ENCODE measurements around the gene MAMDC2.

The MAMDC2 gene

DNA sequence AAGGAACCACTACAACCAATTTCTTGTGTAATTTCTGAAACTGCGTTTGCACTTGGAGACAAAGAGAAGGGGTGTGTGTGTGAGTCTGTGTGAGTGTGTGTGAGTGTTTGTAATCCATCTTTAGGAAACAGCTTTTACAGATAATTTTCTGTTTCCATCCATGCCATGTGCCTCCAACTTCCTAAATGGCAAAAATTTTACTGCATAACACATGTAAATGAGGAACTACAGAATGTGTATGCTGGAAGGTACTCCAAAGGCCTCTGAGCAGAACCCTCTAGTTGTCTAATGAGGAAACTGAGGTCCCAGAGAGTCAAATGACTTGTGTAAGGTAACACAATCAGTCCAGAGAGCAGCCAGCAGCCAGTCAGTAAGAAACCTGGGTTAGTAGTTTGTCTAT is 20.8 kb downstream of the MAMDC2 start:
- no peak for DNase-seq (ENCODE audit: low read depth)

DNA sequence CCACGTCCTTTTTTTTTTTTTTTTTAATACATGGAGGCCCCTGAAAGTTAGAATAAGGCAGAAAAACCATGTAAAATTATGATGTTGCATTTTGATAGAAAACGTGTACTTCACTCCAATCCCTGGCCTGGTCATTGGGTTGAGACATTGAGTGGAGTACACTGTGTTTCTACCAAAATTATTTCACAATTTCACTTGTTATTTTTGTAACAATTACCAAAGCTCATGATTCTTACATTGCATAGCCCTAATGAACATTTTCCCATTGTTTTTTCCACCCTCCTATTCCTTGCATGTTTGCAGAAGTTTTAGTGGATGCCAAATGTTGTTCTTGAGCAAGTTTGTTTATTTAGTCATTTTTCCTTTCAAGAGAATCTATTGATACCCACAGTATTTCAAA is 21.9 kb downstream of the MAMDC2 start:
- DNase-seq (ENCODE audit: low read depth): no peak

- DNase-seq (ENCODE audit: low read depth): no peak
Observed at GRCh38 chr9:70066418-70066817, 22.8 kb downstream of the MAMDC2 start.

DNA sequence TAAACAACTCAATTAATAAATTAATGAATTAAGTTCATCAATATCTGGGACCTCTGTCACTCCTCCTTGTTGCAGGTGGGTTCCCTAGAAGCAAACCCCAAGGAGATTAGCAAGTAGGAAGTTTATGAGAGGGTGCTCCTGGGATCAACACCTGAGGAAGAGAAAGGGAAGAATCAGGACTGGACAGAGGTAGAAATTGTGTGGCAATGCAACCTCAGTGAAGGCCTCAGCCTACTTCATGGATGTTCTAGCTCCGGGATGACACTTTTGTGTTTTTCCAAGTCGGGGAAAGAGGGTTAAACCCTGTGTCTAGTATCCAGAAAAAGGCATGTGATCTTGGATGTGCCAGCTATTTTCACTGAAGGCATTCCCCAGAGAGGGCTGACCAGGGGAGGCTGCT is 23.2 kb downstream of the MAMDC2 start:
- no peak for DNase-seq (ENCODE audit: low read depth)

GRCh38 chr9:70069704-70070103 is 26.1 kb downstream of the MAMDC2 start:
- no peak for DNase-seq (ENCODE audit: low read depth)

DNA sequence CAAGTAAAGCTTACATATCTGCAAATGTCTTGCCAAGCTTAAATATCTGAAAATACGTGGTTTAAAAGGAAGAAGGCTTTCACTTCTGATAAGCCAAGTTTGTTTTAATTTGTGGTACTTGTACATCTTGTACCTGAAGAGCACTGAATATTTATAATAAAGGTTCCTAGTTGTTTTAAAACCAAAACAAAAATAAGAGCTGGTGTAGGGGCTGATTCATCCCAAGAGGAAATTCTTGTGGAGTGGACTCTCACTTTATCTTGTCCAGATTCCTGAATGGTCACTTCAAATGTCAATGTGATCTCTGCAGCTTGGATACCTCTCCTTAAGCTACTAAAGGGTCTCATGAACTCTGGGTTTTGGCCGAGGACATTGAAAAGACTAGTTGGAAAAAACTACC is 29.5 kb downstream of the MAMDC2 start:
- peak; percentile 69 for DNase-seq (ENCODE audit: low read depth)

DNA sequence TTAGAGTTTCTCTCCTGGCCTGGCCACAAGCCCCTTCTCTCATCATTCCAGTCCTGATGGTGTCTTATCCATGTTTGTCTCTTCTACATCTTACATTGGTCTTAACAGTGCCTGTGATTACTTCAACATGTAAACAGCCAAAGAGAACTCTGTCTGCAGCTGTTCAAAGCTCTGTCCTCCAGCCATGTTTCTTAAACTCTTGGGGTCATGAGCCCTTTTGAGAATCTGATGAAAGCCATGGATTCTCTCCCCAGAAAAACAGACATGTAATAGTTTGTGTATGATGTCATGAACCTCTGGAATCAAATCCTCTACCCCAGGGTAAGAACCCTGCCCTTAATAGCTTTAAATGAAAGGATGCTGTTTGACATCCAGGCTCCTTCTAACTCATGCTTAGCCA is 30.1 kb downstream of the MAMDC2 start:
- peak; percentile 36 for DNase-seq (ENCODE audit: low read depth)

DNA sequence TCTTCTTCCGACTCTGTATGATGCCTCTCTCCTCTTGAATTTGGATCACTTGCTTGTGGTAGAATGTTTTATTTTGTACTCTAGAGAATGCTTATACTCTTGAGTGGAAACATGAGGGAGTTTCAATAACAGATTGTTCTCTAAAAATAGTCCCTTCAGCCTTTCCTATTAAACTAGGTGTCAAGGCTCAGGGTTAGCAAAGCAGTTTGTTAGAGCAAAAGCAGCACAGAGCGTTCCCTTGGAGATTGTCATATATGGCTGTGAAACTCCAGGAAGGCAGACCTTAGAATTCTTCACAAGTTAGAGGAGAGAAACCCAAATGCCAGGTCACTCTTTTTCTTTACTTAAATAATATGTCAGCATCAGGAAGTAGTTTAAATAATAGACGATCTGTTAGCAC is 33.0 kb downstream of the MAMDC2 start:
- no peak for DNase-seq (ENCODE audit: low read depth)

DNA sequence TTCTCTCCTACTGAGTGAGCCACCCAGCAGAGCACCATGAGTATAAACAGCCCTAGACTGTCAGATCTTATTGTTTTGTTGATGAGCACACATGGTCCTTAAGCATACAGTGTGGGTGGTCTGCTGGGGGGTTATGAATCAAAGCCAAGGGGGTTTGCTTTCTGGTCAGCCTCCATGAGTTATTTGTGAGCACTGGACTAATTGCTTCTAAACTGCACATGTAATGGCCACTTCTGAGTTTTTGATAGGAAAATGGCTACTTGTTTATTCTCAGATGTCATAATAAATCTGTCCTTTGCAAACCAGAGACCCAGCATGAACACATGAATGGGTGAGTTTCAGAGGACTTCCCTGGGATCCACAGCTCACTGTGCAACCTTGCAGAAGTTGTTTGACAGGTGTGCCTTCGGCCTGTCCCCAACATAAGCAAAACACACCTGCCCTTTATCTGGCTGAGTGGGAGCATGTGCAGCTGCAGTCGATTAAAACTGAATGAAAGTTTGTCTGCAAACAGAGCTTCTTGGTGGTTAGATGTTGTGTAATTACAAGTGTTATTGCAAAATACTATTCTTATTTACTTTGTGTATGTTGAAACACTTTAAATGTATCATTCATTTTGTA is 35.9 kb downstream of the MAMDC2 start:
- DNase-seq (ENCODE audit: low read depth): peak; percentile 76

- DNase-seq (ENCODE audit: low read depth): peak; percentile 85
Observed at GRCh38 chr9:70080481-70081119, 37.0 kb downstream of the MAMDC2 start.

GRCh38 chr9:70081120-70081495 is 37.5 kb downstream of the MAMDC2 start:
- peak; percentile 82 for DNase-seq (ENCODE audit: low read depth)

- DNase-seq (ENCODE audit: low read depth): no peak
Observed at GRCh38 chr9:70083429-70083828, 39.8 kb downstream of the MAMDC2 start.

DNA sequence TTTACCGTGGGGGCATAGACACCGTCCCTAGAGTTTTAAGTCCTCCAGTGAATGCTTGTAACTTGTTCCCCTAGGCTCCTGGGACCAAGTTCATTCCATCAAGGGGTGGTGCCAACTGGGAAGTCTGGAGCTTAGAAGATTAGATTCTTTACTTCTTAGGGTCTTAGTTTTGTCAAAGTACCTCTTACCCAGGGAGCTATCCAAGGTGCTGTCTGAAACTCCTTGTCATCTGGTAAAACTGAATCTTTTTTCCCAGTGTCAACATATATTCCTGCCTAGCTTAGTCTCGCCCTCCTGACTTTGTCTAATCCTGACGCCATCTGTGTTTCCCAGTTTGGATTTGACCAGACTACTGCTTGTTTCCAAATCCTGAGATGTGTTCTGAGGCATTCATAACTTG is 41.6 kb downstream of the MAMDC2 start:
- DNase-seq (ENCODE audit: low read depth): peak; percentile 45

DNA sequence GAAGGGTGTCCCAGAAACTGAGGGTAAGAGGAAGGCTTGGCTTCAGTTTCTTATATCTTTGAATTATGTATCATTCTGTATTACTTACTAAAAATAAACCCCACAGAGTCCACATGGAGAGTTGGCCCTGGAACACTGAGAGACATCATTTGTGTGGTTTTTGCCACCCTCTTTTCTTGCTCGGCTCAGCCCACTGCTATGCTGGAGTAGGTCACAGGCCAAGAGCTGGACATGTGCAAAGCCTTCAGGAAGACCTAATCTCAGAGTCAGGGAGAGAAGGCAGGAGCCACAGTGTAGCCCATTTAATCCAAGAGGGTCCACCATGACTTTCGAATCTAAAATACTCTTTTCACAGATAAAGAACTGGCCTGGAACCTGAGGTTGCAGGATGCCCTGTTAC is 47.5 kb downstream of the MAMDC2 start:
- no peak for DNase-seq (ENCODE audit: low read depth)

- no peak for DNase-seq (ENCODE audit: low read depth)
Observed at GRCh38 chr9:70091572-70091971, 47.9 kb downstream of the MAMDC2 start.

DNA sequence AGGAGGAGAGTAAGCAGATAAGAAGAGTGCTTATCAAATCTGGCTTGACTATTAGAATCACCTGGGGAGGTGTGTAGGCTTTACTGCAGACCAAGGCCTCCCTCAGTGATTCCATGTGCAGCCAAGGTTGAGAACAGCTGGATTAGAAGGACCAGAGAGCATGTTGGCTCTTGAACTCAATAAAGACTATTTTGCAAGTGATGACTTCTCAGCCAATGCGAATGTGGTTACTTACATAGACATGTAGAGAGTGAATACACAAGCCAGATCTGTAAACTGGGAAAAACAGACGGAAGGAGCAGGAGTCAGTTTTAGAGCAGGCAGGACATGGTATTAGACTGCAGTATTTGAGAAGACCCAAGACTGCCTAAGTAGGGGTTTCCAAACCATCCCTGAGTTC is 48.5 kb downstream of the MAMDC2 start:
- DNase-seq (ENCODE audit: low read depth): no peak

- DNase-seq (ENCODE audit: low read depth): no peak
Observed at GRCh38 chr9:70093095-70093494, 49.4 kb downstream of the MAMDC2 start.

- DNase-seq (ENCODE audit: low read depth): no peak
Observed at GRCh38 chr9:70093944-70094343, 50.3 kb downstream of the MAMDC2 start.

DNA sequence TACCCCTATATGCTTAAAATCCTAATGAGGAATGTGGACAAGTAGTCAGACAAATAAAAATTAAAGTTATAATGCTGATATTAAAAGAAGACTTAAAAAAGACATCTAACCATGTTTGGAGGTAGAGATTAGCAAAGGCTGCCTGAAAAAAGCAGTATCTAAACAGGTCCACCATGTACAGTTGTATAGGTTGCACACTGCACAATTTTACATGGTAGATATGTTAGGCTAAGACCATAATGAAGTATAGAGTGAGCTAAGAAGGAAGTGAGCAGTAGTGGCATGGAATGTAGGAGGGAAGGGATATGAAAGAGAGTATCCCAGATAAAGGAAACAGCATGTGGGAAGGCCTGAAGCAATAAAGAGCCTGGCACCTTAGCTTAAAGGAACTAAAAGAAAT is 51.1 kb downstream of the MAMDC2 start:
- DNase-seq (ENCODE audit: low read depth): no peak

- DNase-seq (ENCODE audit: low read depth): no peak
Observed at GRCh38 chr9:70097187-70097586, 53.5 kb downstream of the MAMDC2 start.

DNA sequence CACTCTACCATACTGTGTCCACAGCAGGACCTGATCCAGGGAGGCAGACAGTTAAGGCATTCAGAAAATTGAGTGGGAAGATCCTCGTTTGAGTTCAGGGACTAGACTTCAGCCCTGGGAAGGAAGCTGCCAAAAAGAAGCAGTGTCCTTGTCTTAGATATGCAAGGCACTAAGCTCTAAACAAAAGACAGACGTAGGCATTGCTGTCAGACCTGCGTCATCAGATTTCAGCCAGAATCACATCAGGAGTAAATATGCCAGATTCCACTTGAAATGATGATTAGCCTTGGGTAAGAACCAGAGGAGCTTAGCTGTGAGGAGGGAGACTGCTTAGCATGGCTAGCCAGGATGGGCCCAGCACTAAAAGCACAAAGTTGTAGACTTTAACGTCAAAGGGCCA is 56.7 kb downstream of the MAMDC2 start:
- DNase-seq (ENCODE audit: low read depth): peak; percentile 69

DNA sequence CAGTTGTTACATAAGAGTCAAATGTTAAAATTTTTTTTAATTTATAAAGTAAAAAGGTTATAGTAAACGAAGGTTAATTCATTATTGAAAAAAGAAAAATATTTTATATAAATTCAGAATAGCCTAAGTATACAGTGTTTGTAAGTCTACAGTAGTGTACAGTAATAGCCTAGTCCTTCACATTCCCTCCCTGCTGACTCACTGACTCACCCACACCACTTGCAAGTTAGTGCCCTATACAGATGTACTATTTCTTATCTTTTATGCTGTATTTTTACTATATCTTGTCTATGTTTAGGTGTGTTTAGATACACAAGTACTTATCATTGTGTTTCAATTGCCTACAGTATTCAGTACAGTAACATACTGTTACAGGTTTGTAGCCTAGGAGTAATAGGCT is 57.6 kb downstream of the MAMDC2 start:
- peak; percentile 87 for DNase-seq (ENCODE audit: low read depth)

GRCh38 chr9:70105147-70105546 is 61.5 kb downstream of the MAMDC2 start:
- DNase-seq (ENCODE audit: low read depth): no peak

GRCh38 chr9:70106571-70106970 is 62.9 kb downstream of the MAMDC2 start:
- no peak for DNase-seq (ENCODE audit: low read depth)

All from iris pigment epithelial cell (primary cell).